GM21717 (cell line): ENCODE measurements around the gene SHANK2.
"Not testable (repeated sequence)": the region's sequence is repeated elsewhere in the genome, so short reads cannot be mapped to it uniquely, and the experiment has no call there.

Experiments used
- ATAC-seq: cut with Tn5 transposase; IDR thresholded peaks from one replicate; pipeline ENCODE4 v1.9.1; 2021; ENCODE audit warnings: mild to moderate bottlenecking, moderate library complexity; ENCODE audit not compliant: unreplicated experiment

Gene SHANK2

DNA sequence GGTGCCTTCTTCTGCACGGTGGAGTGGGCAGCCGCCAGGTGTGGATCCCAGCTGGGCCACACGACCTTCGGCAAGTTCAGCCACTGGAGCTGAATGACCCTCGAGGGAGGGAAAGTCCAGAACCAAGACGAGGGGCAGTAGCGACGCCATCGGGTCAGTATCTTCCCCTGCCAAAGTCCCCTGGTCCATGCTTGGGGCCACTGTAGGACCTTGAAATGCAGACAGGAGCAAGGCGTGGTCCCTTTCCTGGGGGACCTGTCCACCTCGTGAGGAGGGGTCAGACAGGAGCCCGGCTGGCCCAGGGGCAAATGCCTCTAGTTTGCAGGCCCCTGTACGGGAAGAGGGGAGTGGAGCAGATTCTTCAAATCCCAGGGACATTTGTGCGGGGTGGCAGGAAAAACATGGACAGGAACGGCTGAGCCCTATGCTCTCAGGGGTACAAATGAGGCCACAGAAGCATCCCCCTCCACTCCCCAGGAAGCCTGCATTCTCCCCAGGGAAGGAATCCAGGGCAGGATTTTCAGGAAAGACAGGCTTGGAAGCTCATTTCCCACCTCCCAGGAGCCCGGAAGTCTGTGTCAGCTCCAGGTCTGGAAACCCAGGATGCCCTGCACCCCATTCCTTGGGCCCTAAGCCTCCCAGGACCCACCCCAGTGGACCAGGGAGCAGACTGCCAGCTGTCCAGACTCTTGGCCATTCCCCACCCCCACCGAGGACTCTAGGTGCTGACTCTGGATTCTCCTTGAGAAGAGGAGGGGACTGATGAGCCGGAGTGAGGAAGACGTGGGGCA lies 6.6 kb downstream of the SHANK2 start:
- ATAC-seq = no peak

GRCh38 chr11:71244116-71244810 lies 8.1 kb downstream of the SHANK2 start:
- no peak for ATAC-seq

GRCh38 chr11:71242391-71242790 lies 10.0 kb downstream of the SHANK2 start:
- no peak for ATAC-seq

DNA sequence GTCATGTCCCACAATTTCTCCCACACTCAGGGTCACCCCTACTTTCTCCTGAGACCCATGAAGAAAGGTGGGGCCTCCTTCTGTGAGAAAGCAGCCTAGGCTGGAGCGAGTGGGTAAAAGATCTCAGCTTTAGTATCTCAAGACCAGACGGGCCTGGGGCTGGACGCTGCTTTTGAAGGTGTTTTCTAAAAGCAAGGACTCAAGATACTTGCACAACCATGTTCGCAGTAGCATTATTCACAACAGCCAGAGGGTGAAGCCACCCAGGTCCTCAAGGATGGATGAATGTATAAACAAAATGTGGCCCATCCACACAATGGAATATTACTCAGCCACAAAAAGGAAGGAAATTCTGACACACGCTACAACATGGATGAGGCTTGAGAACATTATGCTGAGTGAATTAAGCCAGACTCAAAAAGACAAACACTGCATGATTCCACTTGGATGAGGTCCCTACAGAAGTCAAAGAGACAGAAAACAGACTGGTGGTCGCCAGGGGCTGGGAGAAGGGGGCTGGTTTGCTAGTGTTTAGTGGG lies 10.6 kb downstream of the SHANK2 start:
- no peak for ATAC-seq

DNA sequence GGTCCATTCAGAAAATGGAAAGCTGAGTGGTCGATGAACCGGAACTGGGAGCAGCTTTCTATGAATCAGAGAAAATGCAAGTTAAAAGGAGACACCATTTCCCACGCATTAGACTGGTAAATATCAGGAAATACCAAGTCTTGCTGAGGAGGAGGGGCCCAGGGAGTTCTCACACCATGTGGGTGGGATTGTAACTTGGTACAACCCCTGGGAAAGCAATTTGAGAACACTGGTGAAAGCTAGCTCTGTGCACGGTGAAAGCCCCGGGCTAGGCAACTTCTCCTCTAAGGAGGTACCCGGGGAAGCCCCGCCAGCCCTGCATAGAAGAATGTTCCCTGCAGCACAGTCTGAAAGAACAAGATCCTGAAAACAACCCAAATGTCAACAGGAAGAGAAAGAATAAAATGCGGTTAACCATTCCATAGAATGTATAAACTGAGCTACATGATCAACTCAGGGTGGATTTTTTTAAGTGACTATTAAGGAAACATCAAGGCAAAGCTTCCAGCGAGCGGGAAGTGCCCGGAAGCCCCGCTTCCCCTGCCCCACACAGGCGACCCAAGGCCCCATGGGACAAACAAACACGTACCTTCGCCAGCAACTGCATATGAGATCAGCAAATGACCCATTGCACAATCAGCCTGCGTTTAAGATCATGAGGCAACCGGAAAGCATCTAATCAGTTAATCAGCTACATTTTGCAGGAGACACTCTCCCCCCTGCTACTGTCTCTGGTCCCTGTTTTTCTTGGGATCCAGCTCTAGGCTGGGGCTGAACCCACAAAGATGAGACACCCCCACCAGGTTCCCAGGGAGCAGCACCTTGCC lies 11.3 kb downstream of the SHANK2 start:
- ATAC-seq = no peak

DNA sequence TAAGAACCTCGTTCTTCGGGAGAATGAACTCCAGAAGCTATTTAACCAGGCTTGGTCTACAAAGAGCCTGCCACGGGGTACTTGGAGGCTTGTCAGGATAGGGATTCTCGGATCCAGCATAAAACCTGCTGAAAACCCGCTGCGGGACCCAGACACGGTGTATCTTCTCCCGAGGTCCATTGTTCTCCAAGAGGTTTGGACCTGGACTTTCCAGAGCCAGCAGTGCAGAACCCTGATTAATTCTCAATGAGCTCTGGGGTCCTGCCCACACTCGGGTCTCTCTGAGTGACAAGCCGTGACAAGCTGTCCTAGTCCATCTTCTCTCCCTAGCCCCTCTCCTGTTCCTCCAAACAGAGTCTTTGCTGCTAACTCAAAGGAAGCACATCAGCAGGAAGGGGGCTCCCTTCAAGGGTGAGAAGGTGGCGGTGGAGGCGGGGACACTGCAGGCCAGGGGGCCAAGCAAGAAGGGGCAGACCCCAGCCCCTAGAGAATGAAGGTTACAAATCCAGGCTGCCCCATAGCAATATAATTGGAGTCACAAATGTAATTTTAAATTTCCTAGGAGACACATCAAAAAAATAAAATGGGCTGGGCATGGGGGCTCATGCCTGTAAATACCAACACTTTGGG lies 12.2 kb downstream of the SHANK2 start:
- ATAC-seq = no peak

GRCh38 chr11:71239581-71239980 lies 12.8 kb downstream of the SHANK2 start:
- ATAC-seq = no peak

GRCh38 chr11:71238941-71239340 lies 13.4 kb downstream of the SHANK2 start:
- no peak for ATAC-seq

DNA sequence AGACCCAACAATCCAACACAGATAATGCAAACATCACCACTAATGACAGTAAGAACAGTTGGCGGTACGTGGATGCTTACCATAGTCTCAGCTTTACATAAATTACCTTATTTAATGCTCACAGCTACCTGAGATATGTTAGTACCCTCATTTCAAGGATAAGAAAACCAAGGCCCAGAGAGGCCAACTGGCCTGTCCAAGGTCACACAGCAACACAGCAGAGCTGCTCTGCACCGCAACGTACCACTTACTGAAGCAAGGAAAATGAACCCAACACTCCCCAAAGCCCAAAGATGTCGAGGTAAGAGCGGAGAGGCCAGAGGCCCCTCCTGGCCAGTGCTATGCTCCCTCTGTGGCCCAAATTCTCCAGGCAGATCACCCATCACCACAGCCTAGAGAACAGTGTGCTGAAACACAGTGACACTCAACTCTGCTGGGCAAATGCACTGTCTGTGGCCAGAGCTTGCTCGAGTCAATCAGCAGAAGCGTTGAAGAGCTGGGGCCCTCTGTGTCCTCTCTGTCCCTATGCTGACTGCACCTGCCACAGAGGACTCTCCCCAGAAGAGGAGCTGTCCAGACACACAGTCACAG lies 14.0 kb downstream of the SHANK2 start:
- no peak for ATAC-seq

- no peak for ATAC-seq
These were observed 14.5 kb downstream of the SHANK2 start for GRCh38 chr11:71237853-71238252.

DNA sequence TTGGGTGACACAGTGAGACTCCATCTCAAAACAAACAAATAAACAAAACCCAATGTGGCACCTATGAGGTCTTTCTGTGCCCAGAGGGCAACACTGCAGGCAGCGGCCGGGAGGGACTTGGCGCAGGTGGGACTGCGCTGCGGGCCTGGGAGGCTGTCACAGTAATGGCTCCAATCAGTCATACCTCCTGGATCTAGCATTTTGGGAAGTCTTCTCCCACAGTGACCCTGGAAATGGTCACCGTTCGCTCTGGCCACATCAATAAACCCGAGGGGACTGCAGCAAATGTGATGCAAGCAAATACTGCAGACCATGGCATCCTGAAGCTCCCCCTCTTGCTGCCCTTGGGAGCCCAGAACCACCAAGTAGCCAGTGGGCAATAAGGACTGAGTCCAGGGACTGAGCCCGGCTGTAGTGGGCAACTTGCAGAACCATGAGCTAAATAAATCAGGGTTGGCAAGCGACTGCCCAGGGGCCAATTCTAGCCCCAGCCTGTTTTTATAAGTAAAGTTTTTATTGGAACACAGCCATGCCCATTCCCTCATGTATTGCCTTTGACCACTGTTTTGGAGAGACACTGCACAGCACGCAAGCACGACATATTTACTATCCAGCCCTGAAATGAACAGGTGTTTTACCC lies 15.4 kb downstream of the SHANK2 start:
- ATAC-seq = no peak

GRCh38 chr11:71235719-71236118 lies 16.7 kb downstream of the SHANK2 start:
- no peak for ATAC-seq

- not testable (repeated sequence) for ATAC-seq
These were observed 18.2 kb downstream of the SHANK2 start for GRCh38 chr11:71233896-71234852.

DNA sequence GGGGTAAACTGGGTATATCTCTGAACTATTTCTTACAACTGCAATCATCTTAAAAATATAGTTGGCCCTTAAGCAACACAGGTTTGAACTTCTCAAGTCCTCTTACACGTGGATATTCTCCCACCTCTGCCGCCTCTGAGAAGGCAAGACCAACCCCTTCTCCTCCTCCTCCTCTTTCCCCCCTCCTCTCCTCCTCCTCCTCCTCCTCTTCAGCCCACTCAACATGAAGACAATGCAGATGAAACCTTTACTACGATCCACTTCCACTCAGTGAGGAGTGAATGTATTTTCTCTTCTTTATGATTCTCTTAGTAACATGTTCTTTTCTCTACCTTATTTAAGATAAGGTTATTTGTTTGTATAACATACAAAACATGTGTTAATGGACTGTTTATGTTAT lies 20.0 kb downstream of the SHANK2 start:
- no peak for ATAC-seq

GRCh38 chr11:71228961-71229360 lies 23.4 kb downstream of the SHANK2 start:
- ATAC-seq = no peak

- no peak for ATAC-seq
These were observed 25.2 kb downstream of the SHANK2 start for GRCh38 chr11:71227058-71227659.

GRCh38 chr11:71223671-71224660 lies 28.4 kb downstream of the SHANK2 start:
- ATAC-seq = no peak
